DND-41 (cell line): ENCODE results near the gene ESRRA.
"Not testable (repeated sequence)": the region's sequence is repeated elsewhere in the genome, so short reads cannot be mapped to it uniquely, and the experiment has no call there.

Experiments used
- ATAC-seq: fragments of 200-7000 bp; cut with Tn5 transposase; 3 replicates; pipeline ENCODE4 v1.9.1; 2021; ENCODE audit warnings: low read depth; ENCODE audit not compliant: insufficient read depth
- DNase-seq: peaks from one replicate; pipeline ENCODE4 v3.0.0-alpha.2; 2020
- H2AFZ ChIP-seq: 2 replicates; pipeline ENCODE4 v1.6.0; 2012; ENCODE audit warnings: low read depth, low read length
- H3K27ac ChIP-seq: 2 replicates; pipeline ENCODE4 v1.5.1; 2012; ENCODE audit warnings: low read length, inconsistent platforms
- H3K27me3 ChIP-seq: fragments of 200-600 bp; sonication (generic); 2 replicates; pipeline ENCODE4 v1.6.0; 2012; ENCODE audit warnings: low read length, mild to moderate bottlenecking, inconsistent platforms; ENCODE audit not compliant: insufficient read depth, poor library complexity
- H3K36me3 ChIP-seq: 2 replicates; pipeline ENCODE4 v1.5.1; 2012; ENCODE audit warnings: low read length, inconsistent platforms; ENCODE audit not compliant: insufficient read depth
- H3K4me1 ChIP-seq: 2 replicates; pipeline ENCODE4 v1.5.1; 2012; ENCODE audit warnings: mild to moderate bottlenecking, low read length; ENCODE audit not compliant: insufficient read depth
- H3K4me2 ChIP-seq: 2 replicates; pipeline ENCODE4 v1.6.0; 2012; ENCODE audit warnings: mild to moderate bottlenecking, moderate library complexity, low read length, inconsistent platforms; ENCODE audit not compliant: insufficient read depth
- H3K4me3 ChIP-seq, 2 experiments: fragments of 200-600 bp in 1 of 2; shearing (Covaris generic) in 1 of 2; 2 replicates each; pipeline ENCODE4 v1.5.1; 2012 to 2016; ENCODE audit warnings: inconsistent platforms in 2 of 2, low read length in 2 of 2, mild to moderate bottlenecking in 2 of 2, low read depth in 1 of 2, moderate library complexity in 1 of 2
- H3K79me2 ChIP-seq: 2 replicates; pipeline ENCODE4 v1.6.0; 2012; ENCODE audit warnings: low read length, inconsistent platforms; ENCODE audit not compliant: insufficient read depth
- H3K9ac ChIP-seq: 2 replicates; pipeline ENCODE4 v1.6.0; 2012; ENCODE audit warnings: low read depth, mild to moderate bottlenecking, inconsistent platforms, low read length, moderate library complexity
- H3K9me3 ChIP-seq: 2 replicates; pipeline ENCODE4 v1.5.1; 2012; ENCODE audit warnings: low read length, moderate library complexity, mild to moderate bottlenecking, inconsistent platforms; ENCODE audit not compliant: insufficient read depth, severe bottlenecking
- H4K20me1 ChIP-seq: 2 replicates; pipeline ENCODE4 v1.6.0; 2012; ENCODE audit warnings: low read length; ENCODE audit not compliant: insufficient read depth
- EZH2 ChIP-seq: IDR thresholded peaks from 3 replicates; pipeline ENCODE4 v1.6.1; 2012; ENCODE audit warnings: borderline replicate concordance, low read depth, mild to moderate bottlenecking, moderate library complexity, low read length, inconsistent platforms; ENCODE audit not compliant: severe bottlenecking
- TF ChIP-seq, protein P1 (sequence below): IDR thresholded peaks from 2 replicates; pipeline ENCODE4 v1.5.1; 2012; ENCODE audit warnings: borderline replicate concordance, low read length, moderate library complexity, mild to moderate bottlenecking; ENCODE audit not compliant: poor library complexity, severe bottlenecking; ENCODE audit errors: extremely low read depth

Gene ESRRA

DNA sequence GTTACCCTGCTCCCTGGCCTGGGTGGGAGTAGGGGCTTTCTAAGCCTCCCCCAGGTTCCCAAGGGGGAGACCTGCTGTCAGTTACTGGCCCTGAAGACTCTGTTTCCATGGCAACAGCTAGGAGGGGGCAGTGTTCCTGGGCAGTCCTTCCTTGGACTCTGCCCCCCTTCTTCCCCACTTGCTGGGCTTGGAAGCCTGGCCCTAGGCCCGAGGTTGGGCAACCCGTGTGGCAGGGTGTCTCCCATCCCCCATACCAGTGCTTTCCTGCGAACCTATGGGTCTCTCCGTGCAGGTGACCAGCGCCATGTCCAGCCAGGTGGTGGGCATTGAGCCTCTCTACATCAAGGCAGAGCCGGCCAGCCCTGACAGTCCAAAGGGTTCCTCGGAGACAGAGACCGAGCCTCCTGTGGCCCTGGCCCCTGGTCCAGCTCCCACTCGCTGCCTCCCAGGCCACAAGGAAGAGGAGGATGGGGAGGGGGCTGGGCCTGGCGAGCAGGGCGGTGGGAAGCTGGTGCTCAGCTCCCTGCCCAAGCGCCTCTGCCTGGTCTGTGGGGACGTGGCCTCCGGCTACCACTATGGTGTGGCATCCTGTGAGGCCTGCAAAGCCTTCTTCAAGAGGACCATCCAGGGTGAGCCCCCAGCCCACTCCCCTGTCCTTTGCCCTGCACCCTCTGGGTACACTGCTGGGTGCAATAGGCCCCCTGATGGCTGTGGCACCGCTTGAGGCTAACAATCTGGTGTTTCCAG, 1.7 kb downstream of the ESRRA start:
- ATAC-seq = no peak

DNA sequence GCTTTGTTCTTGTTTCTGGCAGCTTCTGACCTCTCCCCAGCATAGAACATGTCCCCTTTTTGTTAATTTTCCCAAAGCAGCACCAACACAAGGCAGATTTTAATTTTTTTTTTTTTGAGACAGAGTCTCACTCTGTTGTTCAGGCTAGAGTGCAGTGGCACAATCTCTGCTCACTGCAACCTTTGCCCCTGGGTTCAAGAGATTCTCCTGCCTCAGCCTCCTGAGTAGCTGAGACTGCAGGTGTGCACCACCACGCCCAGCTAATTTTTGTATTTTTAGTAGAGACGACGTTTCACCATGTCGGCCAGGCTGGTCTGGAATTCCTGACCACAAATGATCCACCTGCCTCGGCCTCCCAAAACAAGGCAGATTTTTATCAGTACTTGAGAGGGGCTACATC, 2.5 kb downstream of the ESRRA start:
- H3K9me3 ChIP-seq, H3K27ac ChIP-seq, ATAC-seq, H3K27me3 ChIP-seq, H2AFZ ChIP-seq, DNase-seq, H3K4me3 ChIP-seq: not testable (repeated sequence)
- Histone ChIP-seq H3K79me2 (peaks cover 41% of the 10 kb centered on the region), H3K4me1 (peaks cover 34% of the 10 kb centered on the region), H4K20me1 (peaks cover 29% of the 10 kb centered on the region), H3K36me3 (peaks cover 23% of the 10 kb centered on the region), H3K9ac (peak overlapping the region; percentile 64; the same call in 1 of the 2 replicates), H3K4me2 (peak overlapping the region; percentile 91; the same call in 1 of the 2 replicates)

More for the DNA sequence above, 1.7 kb downstream of the ESRRA start:
- Histone ChIP-seq H3K27ac (peak overlapping the region; percentile 66), H4K20me1 (peaks cover 24% of the 10 kb centered on the region), H3K27me3 (no peaks in the 10 kb centered on the region), H3K9me3 (no peaks in the 10 kb centered on the region), H3K9ac (peak overlapping the region; percentile 64), H3K36me3 (peaks cover 19% of the 10 kb centered on the region), H3K4me1 (peaks cover 34% of the 10 kb centered on the region), H3K79me2 (peaks cover 41% of the 10 kb centered on the region), H2AFZ (no peak overlapping the region), H3K4me3 (peak overlapping the region; percentile 75 to 76; a peak in 3 of 4 replicates), H3K4me2 (peak overlapping the region; percentile 91)
- TF ChIP-seq, protein P1, sequence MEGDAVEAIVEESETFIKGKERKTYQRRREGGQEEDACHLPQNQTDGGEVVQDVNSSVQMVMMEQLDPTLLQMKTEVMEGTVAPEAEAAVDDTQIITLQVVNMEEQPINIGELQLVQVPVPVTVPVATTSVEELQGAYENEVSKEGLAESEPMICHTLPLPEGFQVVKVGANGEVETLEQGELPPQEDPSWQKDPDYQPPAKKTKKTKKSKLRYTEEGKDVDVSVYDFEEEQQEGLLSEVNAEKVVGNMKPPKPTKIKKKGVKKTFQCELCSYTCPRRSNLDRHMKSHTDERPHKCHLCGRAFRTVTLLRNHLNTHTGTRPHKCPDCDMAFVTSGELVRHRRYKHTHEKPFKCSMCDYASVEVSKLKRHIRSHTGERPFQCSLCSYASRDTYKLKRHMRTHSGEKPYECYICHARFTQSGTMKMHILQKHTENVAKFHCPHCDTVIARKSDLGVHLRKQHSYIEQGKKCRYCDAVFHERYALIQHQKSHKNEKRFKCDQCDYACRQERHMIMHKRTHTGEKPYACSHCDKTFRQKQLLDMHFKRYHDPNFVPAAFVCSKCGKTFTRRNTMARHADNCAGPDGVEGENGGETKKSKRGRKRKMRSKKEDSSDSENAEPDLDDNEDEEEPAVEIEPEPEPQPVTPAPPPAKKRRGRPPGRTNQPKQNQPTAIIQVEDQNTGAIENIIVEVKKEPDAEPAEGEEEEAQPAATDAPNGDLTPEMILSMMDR = no peak
- no peak for DNase-seq

DNA sequence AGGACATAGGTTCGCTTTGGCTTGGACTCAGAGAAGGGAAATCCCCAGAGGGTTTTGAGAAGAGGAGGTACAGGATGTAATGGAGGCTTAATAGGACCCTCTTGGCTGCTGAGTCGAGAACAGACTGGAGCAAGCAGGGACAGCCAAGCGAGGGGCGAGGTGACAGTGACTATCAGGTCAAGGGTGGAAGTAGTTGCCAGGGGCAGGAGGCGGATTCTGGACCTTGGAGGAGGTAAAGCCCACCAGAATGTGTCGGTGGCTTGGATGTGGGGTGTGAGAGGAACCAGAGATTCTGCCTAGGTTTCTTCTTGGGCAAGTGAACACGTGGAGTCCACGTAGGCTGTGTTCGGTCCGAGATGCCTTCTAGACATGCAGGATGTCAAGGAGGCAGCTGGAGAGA, 7.6 kb downstream of the ESRRA start:
- H3K36me3 ChIP-seq = peaks cover 43% of the 10 kb centered on the region

DNA sequence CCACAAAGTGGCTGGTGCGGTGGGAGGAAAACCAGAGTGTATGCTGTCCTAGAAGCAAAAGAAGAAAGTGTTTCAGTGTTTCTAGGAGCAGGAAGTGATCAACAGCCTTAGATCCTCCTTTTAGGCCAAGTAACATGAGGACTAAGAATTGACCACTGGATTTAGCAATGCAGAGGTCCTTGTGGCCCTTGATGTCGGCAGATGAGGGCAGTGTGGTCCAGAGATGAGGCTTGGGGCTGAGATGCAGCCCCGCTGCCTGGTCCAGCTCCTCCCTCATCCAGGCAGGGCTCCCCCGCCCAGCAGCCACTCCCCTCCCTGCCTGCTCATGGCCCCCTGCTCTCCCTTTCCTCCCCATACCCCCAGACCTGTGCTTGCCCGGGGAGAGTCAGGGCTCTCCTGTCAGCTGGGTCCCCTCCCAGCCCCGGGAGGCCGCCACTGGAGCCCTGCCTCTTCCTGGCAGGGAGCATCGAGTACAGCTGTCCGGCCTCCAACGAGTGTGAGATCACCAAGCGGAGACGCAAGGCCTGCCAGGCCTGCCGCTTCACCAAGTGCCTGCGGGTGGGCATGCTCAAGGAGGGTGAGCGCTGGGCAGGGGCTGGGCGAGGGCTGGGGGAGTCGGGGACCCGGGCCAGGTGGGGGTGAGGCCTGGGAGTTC, 8.3 kb downstream of the ESRRA start:
- no peak overlapping the region for H2AFZ ChIP-seq
- no peaks in the 10 kb centered on the region for H3K27me3 ChIP-seq
- H3K79me2 ChIP-seq = peaks cover 48% of the 10 kb centered on the region
- no peak overlapping the region for H3K27ac ChIP-seq
- no peak for ATAC-seq
- H3K4me2 ChIP-seq = no peak overlapping the region
- no peak overlapping the region for H3K9ac ChIP-seq
- H3K9me3 ChIP-seq = no peaks in the 10 kb centered on the region
- H4K20me1 ChIP-seq = peaks cover 19% of the 10 kb centered on the region; the same call in 1 of the 2 replicates
- no peak overlapping the region for H3K4me3 ChIP-seq
- TF ChIP-seq, protein P1 = no peak
- no peak for TF ChIP-seq EZH2
- no peak for DNase-seq
- peaks cover 21% of the 10 kb centered on the region for H3K4me1 ChIP-seq
- H3K36me3 ChIP-seq = peaks cover 41% of the 10 kb centered on the region

More for the DNA sequence above, 7.6 kb downstream of the ESRRA start:
- no peak overlapping the region for H3K4me3 ChIP-seq
- H3K4me2 ChIP-seq = no peak overlapping the region
- H2AFZ ChIP-seq = no peak overlapping the region
- peaks cover 19% of the 10 kb centered on the region; the same call in 1 of the 2 replicates for H4K20me1 ChIP-seq
- TF ChIP-seq, protein P1 = no peak
- TF ChIP-seq EZH2 = no peak
- DNase-seq (no peak), ATAC-seq (no peak)
- H3K4me1 ChIP-seq = peaks cover 22% of the 10 kb centered on the region
- H3K27ac ChIP-seq = no peak overlapping the region
- peaks cover 45% of the 10 kb centered on the region for H3K79me2 ChIP-seq
- H3K27me3 ChIP-seq = no peaks in the 10 kb centered on the region
- H3K9me3 ChIP-seq = no peaks in the 10 kb centered on the region
- no peak overlapping the region for H3K9ac ChIP-seq
